HepG2 (cell line): Measurements from ENCODE around the gene SLA2. TPM values are rescaled to one million over a fixed set of nuclear protein-coding genes. Genes with fewer than 3 reads are reported as not detected.

Source experiments
- ASH2L ChIP-seq: fragments of 300-600, 200-600 bp; sonication (generic); IDR thresholded peaks from 2 replicates; pipeline ENCODE4 v1.7.0; 2017; ENCODE audit warnings: low read depth, mild to moderate bottlenecking, moderate library complexity, mixed read lengths, low read length; ENCODE audit not compliant: insufficient read length
- CBX2 ChIP-seq, 2 experiments: fragments of 200-600 bp in 1 of 2; sonication (generic); formaldehyde crosslinking in 1 of 2; IDR thresholded peaks; 2 replicates each; pipeline versions ENCODE4 v1.7.0 to v1.8.1; 2018 to 2022; ENCODE audit warnings: low read depth in 2 of 2, low read length in 1 of 2, mild to moderate bottlenecking in 1 of 2, missing genetic modification reagents in 1 of 2
- DNMT1 ChIP-seq: sonication (generic); formaldehyde crosslinking; IDR thresholded peaks from 2 replicates; pipeline ENCODE4 v1.5.1; 2020; ENCODE audit warnings: mild to moderate bottlenecking, missing genetic modification reagents
- GTF3A ChIP-seq: sonication (generic); formaldehyde crosslinking; conservative IDR thresholded peaks from 2 replicates; pipeline ENCODE4 v1.4.0; 2020; ENCODE audit warnings: mild to moderate bottlenecking, missing genetic modification reagents
- HNRNPK ChIP-seq: fragments of 200-400 bp; formaldehyde crosslinking; IDR thresholded peaks from 2 replicates; pipeline ENCODE4 v1.6.1; 2018; ENCODE audit warnings: low read length, low read depth, moderate library complexity, mild to moderate bottlenecking; ENCODE audit not compliant: poor library complexity, severe bottlenecking
- JARID2 ChIP-seq: sonication (generic); formaldehyde crosslinking; IDR thresholded peaks from 2 replicates; pipeline ENCODE4 v1.8.1; 2023; ENCODE audit warnings: missing genetic modification reagents, inconsistent platforms; ENCODE audit not compliant: insufficient replicate concordance
- KAT8 ChIP-seq: IDR thresholded peaks from 2 replicates; pipeline ENCODE4 v1.6.1; 2016; ENCODE audit warnings: missing genetic modification reagents, missing compliant biosample characterization
- MBNL3 ChIP-seq: fragments of 250-450 bp; sonication (Bioruptor Pico); conservative IDR thresholded peaks from 2 replicates; pipeline ENCODE4 v1.8.0; 2022; ENCODE audit warnings: mild to moderate bottlenecking, inconsistent platforms
- MTA1 ChIP-seq: sonication (generic); formaldehyde crosslinking; IDR thresholded peaks from 2 replicates; pipeline ENCODE4 v1.4.0; 2020; ENCODE audit warnings: missing genetic modification reagents, mild to moderate bottlenecking, borderline replicate concordance
- PCBP1 ChIP-seq: fragments of 200-400 bp; formaldehyde crosslinking; IDR thresholded peaks from 2 replicates; pipeline ENCODE4 v1.6.1; 2017; ENCODE audit warnings: mild to moderate bottlenecking, low read depth, low read length, borderline replicate concordance
- SIX1 ChIP-seq: sonication (generic); formaldehyde crosslinking; IDR thresholded peaks from 2 replicates; pipeline ENCODE4 v1.4.0; 2020; ENCODE audit warnings: missing genetic modification reagents, borderline replicate concordance
- SOX13 ChIP-seq, 3 experiments: fragments of 450-650 bp in 1 of 3; sonication (generic) in 1 of 3; formaldehyde crosslinking in 1 of 3; IDR thresholded peaks in 2 of 3; conservative IDR thresholded peaks in 1 of 3; 2 replicates each; pipeline versions ENCODE4 v1.5.0 to v1.6.1; 2016 to 2020; ENCODE audit warnings: antibody characterized with exemption in 1 of 3, mild to moderate bottlenecking in 1 of 3, missing compliant biosample characterization in 1 of 3, missing genetic modification reagents in 1 of 3, moderate library complexity in 1 of 3
- SRSF1 ChIP-seq: fragments of 200-400 bp; formaldehyde crosslinking; optimal IDR thresholded peaks from 2 replicates; pipeline ENCODE3; 2017; ENCODE audit warnings: mild to moderate bottlenecking, low read depth, low read length, moderate library complexity
- STAT5B ChIP-seq: sonication (generic); formaldehyde crosslinking; IDR thresholded peaks from 2 replicates; pipeline ENCODE4 v1.4.0; 2020; ENCODE audit warnings: missing genetic modification reagents
- ZNF570 ChIP-seq: sonication (generic); formaldehyde crosslinking; IDR thresholded peaks from 2 replicates; pipeline ENCODE4 v1.4.0; 2020; ENCODE audit warnings: mild to moderate bottlenecking, missing genetic modification reagents, borderline replicate concordance
- ZNF766 ChIP-seq: sonication (generic); formaldehyde crosslinking; IDR thresholded peaks from 2 replicates; pipeline ENCODE4 v1.5.0; 2020; ENCODE audit warnings: missing genetic modification reagents, borderline replicate concordance
- polyA plus RNA-seq, 8 experiments: library from polyadenylated mRNA; depleted of rRNA in 3 of 8; stranded (reverse) in 7 of 8; unstranded in 1 of 8; fragments of >200 nt; fragmentation: Illumina TruSeq in 4 of 8; extraction: Trizol in 4 of 8; gene quantifications; 2 replicates each; pipeline versions ENCODE4 v1.2.1 to v1.2.3, GENCODE V29; 2011 to 2016; ENCODE audit warnings: low read depth in 4 of 8, missing spikeins in 1 of 8, mixed read lengths in 1 of 8; ENCODE audit not compliant: insufficient read depth in 1 of 8
- total RNA-seq, 5 experiments: library from RNA; depleted of rRNA; stranded (reverse); fragments of >200 nt; fragmentation: Illumina TruSeq; extraction: Trizol; gene quantifications; 2 replicates each; pipeline ENCODE4 v1.2.3, GENCODE V29; 2016; ENCODE audit warnings: low read depth in 1 of 5
- TF ChIP-seq, protein P1 (sequence below): sonication (generic); formaldehyde crosslinking; conservative IDR thresholded peaks from 2 replicates; pipeline ENCODE4 v1.8.1; 2023; ENCODE audit warnings: missing genetic modification reagents
- TF ChIP-seq, protein P2 (sequence below): sonication (generic); formaldehyde crosslinking; IDR thresholded peaks from 2 replicates; pipeline ENCODE4 v1.8.0; 2022; ENCODE audit warnings: mild to moderate bottlenecking, missing genetic modification reagents, moderate library complexity
- TF ChIP-seq, protein P3 (sequence below): sonication (generic); formaldehyde crosslinking; IDR thresholded peaks from 2 replicates; pipeline ENCODE4 v1.5.0; 2020; ENCODE audit warnings: missing genetic modification reagents
- TF ChIP-seq, protein P4 (sequence below): sonication (generic); formaldehyde crosslinking; IDR thresholded peaks from 2 replicates; pipeline ENCODE4 v1.5.0; 2020; ENCODE audit warnings: missing genetic modification reagents
- TF ChIP-seq, protein P5 (sequence below): sonication (generic); formaldehyde crosslinking; IDR thresholded peaks from 2 replicates; pipeline ENCODE4 v1.4.0; 2020; ENCODE audit warnings: missing genetic modification reagents

Gene SLA2
- total and polyA plus RNA-seq, 2 of the 13 experiments (the other 11 are each of a cell fraction or from before 2014, with no cell fraction given): 1.6 to 3.6 TPM

DNA sequence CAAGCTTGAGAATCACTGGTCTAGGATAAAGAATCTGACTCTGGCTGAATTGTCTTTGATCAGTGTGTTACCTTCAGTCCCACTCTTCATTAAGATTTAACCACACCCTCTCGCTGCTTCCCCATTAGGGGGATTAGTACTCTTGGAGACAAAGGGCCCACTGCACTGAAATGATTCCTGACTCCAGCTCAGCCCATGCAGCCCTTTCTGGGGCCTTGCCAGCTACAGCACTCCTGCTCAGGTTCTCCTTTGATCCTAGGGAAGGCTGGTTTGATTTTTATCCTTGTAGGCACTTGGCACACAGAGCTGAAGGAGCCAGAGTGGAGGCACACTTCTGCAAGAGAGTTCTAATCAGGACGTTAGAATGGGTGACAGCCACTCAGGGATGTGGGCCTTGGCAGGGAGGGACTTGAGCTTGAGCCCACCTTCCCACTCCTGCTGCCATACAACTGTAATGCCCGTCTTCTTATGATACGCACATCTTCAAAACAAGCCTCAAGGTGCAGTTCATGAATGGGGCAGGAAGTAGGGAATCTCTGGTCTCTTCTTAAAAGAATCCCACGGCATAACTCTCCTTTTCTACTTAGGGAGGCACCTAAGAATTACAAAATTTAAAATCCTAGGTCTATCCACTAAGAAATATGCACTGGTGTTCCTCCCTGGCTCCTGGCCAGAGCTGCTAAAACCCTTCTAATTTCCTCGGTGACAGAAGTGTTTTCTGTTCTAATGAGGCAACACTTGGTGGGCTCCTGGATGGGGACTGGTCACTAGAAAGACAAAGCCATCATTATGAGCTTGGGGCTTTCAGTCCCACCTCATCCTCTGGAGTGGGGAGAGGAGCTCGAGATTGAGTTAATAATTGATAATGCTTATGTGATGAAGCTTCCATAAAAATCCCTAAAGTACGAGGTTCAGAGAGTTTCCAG, 1.5 kb upstream of the SLA2 start (continued):
- TF ChIP-seq MBNL3 (CRISPR knock-in tag) (no peak), SRSF1 (no peak), PCBP1 (no peak), SIX1 (no peak), STAT5B (CRISPR knock-in tag) (no peak), KAT8 (CRISPR knock-in tag) (no peak), MTA1 (CRISPR knock-in tag) (no peak), DNMT1 (no peak), ZNF570 (CRISPR knock-in tag) (no peak), ASH2L (no peak), JARID2 (CRISPR knock-in tag) (no peak), ZNF766 (CRISPR knock-in tag) (0 out of 2 replicates have a peak, but pooled peaks have one; percentile 29), SOX13 (IDR thresholded peaks at IDR 0.05) (no peak), SOX13 (CRISPR knock-in tag; conservative IDR thresholded peaks at IDR 0.05 in 1 of 2, IDR thresholded peaks at IDR 0.05 in 1 of 2) (peak in 1 of 2 experiments; percentile 62; a peak in 2 of 4 replicates), HNRNPK (no peak), GTF3A (CRISPR knock-in tag) (no peak), CBX2 (IDR thresholded peaks at IDR 0.05; ENCODE audit: low read depth, low read length) (no peak), CBX2 (CRISPR knock-in tag; IDR thresholded peaks at IDR 0.05; ENCODE audit: low read depth) (no peak)
- TF ChIP-seq, protein P1, sequence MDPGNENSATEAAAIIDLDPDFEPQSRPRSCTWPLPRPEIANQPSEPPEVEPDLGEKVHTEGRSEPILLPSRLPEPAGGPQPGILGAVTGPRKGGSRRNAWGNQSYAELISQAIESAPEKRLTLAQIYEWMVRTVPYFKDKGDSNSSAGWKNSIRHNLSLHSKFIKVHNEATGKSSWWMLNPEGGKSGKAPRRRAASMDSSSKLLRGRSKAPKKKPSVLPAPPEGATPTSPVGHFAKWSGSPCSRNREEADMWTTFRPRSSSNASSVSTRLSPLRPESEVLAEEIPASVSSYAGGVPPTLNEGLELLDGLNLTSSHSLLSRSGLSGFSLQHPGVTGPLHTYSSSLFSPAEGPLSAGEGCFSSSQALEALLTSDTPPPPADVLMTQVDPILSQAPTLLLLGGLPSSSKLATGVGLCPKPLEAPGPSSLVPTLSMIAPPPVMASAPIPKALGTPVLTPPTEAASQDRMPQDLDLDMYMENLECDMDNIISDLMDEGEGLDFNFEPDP (CRISPR knock-in tag): no peak
- TF ChIP-seq, protein P2, sequence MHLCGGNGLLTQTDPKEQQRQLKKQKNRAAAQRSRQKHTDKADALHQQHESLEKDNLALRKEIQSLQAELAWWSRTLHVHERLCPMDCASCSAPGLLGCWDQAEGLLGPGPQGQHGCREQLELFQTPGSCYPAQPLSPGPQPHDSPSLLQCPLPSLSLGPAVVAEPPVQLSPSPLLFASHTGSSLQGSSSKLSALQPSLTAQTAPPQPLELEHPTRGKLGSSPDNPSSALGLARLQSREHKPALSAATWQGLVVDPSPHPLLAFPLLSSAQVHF (CRISPR knock-in tag): no peak
- TF ChIP-seq, protein P3, sequence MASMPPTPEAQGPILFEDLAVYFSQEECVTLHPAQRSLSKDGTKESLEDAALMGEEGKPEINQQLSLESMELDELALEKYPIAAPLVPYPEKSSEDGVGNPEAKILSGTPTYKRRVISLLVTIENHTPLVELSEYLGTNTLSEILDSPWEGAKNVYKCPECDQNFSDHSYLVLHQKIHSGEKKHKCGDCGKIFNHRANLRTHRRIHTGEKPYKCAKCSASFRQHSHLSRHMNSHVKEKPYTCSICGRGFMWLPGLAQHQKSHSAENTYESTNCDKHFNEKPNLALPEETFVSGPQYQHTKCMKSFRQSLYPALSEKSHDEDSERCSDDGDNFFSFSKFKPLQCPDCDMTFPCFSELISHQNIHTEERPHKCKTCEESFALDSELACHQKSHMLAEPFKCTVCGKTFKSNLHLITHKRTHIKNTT: no peak
- TF ChIP-seq, protein P4, sequence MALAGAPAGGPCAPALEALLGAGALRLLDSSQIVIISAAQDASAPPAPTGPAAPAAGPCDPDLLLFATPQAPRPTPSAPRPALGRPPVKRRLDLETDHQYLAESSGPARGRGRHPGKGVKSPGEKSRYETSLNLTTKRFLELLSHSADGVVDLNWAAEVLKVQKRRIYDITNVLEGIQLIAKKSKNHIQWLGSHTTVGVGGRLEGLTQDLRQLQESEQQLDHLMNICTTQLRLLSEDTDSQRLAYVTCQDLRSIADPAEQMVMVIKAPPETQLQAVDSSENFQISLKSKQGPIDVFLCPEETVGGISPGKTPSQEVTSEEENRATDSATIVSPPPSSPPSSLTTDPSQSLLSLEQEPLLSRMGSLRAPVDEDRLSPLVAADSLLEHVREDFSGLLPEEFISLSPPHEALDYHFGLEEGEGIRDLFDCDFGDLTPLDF: no peak
- TF ChIP-seq, protein P5, sequence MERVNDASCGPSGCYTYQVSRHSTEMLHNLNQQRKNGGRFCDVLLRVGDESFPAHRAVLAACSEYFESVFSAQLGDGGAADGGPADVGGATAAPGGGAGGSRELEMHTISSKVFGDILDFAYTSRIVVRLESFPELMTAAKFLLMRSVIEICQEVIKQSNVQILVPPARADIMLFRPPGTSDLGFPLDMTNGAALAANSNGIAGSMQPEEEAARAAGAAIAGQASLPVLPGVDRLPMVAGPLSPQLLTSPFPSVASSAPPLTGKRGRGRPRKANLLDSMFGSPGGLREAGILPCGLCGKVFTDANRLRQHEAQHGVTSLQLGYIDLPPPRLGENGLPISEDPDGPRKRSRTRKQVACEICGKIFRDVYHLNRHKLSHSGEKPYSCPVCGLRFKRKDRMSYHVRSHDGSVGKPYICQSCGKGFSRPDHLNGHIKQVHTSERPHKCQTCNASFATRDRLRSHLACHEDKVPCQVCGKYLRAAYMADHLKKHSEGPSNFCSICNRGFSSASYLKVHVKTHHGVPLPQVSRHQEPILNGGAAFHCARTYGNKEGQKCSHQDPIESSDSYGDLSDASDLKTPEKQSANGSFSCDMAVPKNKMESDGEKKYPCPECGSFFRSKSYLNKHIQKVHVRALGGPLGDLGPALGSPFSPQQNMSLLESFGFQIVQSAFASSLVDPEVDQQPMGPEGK: no peak; the same call in none of the 2 replicates
